Activated CD4-positive, alpha-beta T cell treated with anti-CD3 and anti-CD28 coated beads for 24 hours (primary cell): ENCODE results near the gene SNRPD3.
"Not testable (repeated sequence)": the region's sequence is repeated elsewhere in the genome, so short reads cannot be mapped to it uniquely, and the experiment has no call there.

Source experiments
- DNase-seq, 2 donors: peaks; one replicate each; pipeline ENCODE4 v3.0.0-alpha.2; 2020; ENCODE audit warnings: low read depth in 2 of 2

SNRPD3 gene

DNA sequence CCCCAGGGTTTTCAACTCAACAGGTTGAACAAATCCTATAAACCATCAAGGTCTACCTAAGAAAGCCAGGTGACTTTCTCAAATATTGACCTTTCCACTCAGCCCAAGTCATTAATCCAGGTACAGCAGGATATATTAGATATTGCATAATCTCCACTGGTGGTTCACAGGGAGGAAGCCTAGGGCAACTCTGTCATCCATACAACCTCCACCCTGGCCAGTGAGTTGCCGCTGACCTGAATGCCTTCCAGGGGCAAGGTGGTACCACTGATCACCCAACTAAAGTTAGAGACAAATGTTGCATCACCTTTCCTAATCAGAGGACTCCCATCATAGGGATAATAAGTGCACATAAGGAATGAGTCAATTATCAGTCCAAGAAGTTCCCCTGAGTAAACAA, 23.7 kb upstream of the SNRPD3 start:
- no peak for DNase-seq

DNA sequence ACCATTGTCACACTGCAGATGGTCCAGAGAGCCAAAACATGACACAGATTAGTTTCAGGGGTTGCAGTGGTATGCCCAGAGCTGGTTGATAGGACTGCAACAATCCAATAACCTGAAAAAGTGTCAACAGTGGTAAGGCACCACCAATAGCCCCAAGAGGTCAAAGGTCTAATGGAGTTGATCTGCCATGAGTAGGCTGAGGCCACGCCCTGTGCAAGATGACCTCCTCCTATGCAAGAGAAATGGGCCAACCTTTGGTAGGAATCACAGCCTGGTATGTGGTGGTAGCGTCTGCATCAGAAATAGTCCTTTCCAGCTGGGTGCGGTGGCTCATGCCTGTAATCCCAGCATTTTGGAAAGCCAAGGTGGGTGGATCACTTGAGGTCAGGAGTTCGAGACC, 20.5 kb upstream of the SNRPD3 start:
- DNase-seq: no peak

DNA sequence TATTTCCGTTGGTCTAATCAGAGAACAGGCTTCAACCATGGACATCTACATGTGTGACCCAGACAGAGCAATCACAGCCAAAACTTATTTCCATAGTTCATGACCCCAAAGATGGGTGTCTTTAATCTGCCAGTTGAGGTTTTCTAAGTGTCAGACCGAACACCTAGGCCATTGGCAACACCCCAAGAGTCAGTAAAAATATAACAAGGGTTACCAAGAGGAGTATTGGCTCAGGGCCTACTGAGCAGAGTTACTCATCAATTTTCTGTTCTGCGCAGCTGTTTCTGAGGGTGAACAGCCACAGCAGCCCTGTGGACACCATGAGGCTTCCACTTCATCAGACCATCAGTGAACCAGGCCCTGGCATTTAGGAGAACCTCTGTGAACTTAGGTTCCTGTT, 19.7 kb upstream of the SNRPD3 start:
- DNase-seq: no peak

DNA sequence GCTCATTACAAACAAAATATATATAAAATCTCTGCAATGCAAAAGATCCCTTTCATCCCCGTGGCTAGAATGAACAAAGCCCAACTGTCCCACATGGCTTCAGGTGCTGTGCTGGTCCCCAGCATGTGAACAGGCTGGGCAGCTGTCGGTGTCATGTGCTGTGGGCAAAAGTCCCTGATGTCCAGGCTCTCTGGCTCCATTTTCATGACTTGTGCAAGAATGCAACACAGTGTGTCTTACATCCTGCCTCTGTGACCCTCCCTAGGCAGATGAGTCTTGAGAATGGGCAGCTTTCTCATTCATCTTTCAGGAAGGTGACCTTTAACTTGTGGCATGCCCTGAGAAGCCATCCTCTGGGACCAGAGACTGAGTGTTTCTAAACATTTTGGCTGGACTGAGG, 15.3 kb upstream of the SNRPD3 start:
- DNase-seq: no peak

DNA sequence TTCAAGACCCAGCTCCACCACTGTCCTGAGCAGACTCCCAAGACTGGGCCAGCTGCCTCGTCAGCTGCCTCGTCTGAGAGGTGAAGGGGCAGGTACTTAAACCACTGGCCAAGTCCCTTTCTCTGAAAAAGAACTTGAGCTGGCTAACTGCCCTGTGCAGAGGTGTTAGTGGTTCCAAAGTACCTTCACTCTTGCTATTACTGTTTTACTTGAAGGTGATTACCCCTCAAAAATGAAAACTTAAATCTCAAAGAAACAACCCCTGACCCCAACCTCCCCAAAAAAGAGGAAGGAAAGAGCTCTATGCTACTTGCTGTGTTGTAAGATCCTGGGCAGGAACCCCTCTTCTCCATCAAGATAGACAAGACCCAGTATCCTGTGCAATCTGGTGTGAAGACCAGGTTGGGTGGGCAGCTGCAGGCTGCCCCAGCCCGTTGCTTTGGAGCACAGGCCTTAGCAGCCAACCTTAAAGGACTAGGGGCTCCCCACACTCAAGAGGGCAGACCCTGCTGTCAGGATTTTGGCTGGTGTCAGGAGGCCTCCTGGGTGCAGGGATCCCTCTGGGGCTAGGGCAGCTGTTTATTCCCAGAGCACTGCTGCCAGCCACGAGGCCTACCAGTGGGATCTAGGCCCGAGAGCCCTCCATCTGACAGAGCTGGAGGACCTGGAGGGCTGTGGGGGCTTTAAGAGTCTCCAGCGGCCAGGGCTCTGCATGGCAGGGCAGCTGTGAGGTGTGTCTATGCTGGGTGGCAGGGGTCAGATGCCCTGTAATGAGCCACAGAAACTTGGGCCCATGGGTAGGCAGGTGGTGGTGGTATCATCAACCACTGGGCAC, 13.9 kb upstream of the SNRPD3 start:
- no peak for DNase-seq

DNA sequence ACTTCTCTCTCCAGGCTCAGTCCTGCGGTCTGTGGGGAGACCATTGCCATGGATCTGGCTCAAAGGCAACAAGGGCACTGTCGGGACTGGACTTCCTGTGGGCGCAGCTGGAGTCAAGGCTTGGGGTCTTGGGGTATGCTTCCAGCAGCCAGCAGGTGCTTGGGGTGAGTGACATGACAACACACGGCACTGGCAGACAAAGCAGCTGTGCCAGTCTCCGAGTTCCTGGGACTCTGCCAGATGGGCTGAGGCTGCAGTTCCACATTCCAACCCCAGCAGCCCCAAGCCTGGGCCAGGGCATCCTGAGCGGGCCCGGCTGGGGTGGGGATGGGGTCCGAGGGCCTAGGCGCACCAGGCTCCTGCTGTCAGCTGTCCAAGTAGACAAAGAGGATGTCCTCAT, 13.2 kb upstream of the SNRPD3 start:
- no peak for DNase-seq

DNA sequence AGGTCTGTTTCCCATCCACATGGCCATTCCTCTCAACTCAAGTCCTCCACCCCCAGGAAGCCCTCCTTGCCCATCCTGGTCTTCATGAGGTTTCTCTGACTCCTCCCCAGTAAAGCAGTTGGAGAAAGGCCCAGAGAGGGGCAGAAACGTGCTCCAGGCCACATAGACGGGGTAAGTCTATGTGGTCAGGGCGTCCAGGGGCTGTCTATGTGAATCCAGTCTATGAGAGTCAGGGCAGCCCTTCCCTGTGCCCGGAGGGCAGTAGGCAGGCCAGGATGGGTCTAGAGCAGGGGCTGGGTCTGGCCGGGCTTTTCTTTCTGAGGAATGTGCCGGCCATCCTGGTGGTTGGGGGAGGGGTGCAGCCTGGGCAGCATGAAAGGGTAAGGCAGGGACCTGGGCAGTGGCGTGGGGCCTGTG, 12.6 kb upstream of the SNRPD3 start:
- no peak for DNase-seq

DNA sequence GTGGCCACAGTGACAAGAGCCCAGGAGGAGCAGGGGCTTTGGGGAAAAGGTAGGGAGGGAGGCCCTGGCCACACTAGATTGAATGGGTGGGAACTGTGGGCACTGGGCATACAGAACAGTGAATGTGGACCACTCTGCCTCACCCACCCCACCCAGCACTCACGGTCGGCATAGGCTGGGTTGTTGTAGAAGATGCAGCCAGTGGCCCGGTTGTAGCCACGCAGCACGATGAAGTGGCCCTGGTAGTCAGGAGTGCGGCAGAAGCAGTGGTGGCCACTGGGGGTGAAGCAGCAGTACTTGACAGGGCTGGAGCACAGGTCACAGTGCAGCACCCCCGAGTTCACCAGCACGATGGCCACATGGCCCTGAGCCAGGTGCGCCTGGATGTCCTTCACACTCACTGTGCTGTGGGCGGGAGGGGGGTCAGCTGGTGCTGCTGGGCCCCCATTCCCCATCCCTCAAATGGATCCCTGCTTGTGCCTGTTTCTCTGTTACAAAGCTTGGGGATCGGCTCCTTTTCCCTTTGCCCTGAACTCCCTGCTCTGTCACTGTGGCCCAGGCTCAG, 12.0 kb upstream of the SNRPD3 start:
- no peak for DNase-seq

DNA sequence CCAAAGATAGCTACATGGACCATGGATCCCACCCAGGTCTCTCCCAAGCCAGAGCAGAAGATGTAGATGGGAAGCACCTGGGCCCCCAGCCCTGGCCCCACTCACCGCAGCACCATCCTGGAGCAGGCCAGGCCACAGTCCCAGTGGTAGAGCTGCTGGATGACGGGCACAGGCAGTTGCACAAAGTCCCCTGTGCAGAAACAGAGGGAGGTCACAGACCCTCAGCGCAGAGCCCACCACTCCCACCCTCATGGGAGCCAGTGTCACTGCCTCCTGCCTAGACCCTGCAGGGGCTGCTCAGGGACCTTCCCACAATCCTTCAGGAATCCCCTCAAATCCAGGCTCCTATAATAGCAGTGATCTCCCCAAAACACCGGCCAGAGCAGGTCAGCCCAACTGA, 7.0 kb upstream of the SNRPD3 start:
- DNase-seq: no peak

DNA sequence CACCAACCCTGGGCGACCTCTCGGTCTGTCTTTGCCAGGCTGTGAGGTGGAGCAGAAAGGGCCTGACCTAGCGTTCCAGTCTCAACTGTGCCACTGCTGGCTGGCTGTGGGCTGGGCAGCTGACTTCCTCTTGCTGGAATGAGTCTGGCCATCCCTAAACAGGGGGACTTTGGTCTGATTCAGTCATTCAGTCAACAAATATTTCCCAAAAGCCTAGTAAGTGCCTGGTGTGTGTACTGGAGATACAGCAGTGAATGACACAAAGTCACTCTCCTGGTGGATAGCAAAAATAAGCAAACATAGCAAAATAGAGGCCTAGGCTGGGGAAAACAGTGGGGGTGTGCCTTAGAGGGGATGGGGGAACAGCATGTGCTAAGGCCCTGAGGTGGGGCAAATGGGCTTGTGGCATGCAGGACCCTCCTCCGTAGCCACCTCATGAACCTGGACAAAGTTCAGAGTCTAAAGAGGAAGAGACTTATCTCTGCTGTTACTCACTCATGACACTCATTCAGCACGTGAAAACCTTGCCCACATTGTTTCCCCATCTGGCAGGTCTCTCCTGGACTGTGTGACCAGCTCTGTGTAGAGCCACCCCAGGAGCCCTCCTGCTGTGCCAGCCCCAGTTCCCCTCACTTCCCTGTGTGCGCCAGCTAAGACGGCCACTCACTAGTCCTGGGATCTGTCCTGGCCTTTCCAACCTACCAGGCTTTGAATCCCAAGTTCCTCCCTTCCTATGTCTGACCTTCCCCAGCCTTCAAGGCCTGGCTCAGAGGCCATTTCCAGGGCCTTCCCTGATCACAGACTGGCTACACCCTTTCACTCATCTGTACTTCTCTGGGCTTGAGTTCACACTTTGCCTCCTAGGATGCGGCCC, 5.5 kb upstream of the SNRPD3 start:
- no peak for DNase-seq

DNA sequence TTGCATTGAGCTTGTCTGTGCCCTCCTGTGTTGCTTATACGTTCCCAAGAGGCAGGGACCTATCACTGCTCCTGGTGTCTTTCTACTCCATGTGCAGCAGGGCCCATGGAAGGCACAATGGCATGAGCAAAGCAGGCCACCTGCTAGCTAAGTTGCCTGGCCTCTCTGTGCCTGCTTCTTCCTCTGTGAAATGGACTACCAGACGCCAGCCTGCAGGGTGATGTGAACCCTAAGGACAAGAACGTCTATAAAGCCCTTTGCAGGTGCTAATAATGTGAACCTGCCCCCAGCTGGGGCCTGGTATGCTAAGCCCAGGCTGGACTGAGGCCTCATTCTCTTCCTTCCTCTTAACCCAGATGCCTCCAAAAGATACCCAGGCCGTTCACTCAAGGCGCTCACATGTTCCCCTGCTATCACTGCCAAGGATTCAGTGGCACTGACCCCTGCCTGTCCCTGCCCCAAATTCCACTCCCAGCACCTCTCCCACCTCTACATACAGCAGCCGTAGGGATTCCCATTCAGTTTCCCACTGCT, 4.8 kb upstream of the SNRPD3 start:
- DNase-seq: no peak

DNA sequence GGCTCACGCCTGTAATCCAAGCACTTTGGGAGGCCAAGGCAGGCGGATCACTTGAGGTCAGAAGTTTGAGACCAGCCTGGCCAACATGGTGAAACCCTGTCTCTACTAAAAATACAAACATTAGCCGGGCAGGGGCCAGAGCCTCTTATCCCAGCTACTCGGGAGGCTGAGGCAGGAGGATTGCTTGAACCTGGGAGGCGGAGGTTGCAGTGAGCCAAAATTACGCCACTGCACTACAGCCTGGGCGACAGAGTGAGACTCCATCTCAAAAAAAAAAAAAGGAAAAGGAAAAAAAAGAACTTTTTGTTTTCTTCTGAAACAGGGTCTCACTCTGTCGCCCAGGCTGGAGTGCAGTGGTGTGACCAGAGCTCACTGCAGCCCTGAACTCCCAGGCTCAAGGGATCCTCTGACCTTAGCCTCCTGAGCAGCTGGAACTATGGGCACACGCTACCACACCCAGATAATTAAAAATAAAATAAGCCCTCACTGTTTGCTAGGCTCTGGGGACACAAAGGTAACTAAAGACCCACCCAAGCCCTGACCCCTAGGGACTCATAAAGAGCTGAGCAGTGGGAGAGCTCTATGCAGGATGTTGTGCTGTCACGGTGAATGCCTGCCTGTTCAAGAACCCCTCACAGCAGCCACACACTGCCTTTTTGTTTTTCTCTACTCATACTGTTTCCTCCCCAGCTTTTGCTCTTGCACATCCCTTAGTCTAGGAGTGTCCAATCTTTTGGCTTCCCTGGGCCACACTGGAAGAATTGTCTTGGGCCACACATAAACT, 3.1 kb upstream of the SNRPD3 start:
- DNase-seq: not testable (repeated sequence)

DNA sequence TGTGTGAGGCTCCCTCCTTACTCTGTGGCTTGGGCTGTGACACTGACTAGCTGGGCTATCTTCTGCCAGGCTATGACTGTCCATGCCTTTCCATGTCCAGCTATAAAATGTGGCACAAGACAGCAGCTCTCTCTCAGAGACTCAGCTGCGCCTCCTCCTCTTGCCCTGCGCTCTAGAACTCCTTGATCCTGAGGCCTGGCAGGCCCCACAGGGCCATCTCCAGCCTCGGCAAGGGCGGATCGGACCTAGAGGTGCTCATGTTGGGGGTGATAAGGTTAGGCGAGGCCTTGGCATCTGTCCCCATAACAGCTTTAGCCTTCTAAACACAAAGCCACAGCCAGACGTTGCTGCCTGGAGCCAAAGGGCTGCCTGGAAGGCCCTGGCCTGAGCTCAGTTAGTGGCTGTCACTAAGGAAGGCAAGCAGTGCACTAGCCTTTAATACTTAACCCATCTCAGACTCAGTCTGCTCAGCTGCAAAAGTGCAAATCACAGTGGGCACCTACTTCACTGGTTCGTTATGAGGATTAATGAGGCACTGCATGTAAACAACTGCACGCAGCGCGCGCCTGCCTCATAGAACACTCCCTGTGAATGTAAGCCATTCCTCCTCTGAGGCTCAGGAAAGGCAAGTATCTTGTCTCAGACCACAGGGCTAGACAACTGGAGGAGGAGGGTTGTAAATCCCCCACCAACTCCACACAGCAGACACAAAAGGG, 2.0 kb upstream of the SNRPD3 start:
- no peak for DNase-seq

DNA sequence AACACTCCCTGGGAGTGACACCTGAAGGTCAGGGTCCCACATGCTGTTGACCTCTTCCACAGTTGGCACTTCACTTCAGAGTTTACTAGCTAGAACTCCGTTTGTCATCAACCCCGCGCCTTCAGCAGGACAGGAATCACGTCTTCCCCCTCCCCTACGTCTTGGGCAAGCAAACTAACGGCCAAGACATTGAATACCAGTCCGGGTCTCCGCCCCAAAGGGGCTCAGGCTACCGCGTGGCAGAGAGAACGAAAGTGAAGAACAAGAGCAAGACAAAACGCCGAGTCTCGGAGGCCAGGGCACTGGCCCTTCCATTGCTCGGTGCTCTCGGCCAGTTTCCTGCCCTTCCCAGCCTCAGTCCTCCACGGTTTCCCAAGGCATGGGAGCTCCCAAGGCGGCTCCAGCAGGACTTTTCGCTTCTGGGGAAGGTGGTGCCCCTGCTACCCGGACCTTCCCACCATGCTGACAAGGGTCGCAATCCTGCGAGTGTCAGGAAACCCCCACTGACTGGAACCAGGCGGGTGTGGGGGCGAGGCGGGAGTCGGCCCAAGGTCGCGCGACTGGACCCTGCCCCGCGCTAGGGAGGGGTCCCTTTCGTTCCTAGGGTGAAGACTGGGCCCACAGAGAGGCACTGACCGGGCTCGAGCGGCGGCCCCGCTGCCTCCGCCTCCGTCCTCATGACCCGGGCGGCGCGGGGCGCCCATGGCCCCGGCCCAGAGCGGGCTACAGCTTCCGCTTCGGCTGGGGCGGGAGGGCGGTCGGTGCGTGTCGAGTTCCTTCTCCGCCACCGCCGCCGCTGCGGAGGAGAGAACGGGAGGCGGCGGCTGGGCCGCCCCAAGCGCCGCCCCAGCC, 1.3 kb upstream of the SNRPD3 start, which contains the start of gene GUCD1:
Gene GUCD1, minus strand, starts transcription at position 826 of the 852 bp plus-strand sequence. Its CDS starts 147 bp downstream, at position 679.
- DNase-seq: peak in 1 of 2 donors; percentile 12

DNA sequence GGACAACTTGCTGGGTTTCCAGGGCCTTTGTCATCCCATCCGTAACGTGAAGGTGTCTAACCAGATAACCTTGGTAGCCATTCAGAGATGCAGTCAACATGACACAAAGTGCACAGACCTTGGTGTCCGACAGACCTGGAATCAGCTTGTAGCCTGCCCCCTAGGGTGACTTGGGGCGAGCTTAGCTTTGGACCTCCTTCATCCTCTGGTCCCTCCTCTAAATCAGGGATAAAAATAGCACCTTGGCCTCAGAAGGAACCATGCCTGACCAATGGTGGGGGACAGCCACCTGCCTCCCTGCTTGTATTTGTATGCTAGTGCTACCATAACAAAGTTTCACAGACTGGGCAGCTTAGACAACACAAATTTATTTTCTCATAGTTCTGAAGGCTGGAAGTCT, 3.7 kb downstream of the SNRPD3 start:
- no peak for DNase-seq

DNA sequence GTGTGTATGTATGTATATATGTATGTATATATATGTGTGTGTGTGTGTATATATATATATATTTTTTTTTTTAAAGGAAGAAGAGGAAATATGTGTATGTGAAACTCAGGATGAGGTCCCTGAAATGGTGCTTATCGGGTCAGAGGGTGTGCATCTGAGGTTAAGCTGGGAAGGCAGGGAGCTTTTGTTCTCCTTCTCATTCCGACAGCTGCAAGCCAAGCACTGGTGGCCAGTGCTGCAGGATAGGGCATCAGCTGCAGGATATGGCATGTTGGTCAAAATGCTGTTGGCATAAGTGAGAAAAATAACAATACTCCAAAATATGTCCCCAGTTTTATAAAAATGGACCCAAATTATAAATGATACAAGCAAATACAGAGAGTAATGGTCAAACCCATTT, 7.4 kb downstream of the SNRPD3 start:
- DNase-seq: no peak

DNA sequence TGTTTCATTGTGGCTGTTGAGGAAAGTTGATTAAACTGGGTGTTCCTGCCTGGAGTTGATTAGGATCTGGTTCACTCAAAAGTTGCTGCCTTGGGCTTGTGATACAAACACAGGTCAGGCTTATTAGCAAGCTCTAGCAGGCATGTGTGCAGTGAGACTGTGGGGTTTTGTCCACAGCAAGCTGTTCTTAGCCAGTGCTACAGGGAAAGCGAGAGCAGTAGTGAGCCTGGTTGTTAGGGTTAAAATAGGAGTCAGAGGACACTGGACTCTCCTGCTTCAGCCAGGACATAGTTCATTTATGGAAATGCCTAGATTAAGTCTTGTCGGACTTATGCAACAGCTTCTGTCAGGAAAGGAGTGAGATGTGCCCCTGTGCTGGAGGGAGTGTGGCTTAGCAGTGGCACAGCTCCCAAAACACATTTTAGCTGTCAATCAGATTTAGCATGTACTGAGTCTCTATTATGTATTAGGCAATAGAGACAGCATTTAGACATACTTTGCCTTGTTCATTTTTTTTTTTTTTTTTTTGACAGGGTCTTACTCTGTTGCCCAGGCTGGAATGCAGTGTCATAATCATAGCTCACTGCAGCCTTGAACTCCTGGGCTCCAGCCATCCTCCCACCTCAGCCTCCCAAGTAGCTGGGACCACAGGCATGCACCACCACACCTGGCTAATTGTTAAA, 8.7 kb downstream of the SNRPD3 start:
- no peak for DNase-seq

DNA sequence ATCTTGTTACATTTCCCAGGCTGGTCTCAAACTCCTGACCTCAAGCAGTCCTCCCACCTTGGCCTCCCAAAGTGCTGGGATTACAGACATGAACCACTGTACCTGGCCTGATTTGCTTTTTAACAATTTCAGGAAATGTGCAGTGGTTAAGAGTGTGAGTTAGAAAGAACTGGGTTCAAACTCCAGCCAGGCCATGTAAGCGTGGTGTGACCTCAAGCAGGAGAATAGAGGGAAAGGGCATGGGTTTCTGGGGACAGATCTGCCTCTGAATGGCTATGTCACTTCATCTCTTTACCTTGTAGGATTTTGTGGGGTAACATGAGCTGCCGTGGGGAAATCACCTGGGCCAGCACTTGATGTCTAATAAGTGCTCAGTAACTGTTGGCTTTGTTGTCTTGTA, 9.3 kb downstream of the SNRPD3 start:
- DNase-seq: no peak

DNA sequence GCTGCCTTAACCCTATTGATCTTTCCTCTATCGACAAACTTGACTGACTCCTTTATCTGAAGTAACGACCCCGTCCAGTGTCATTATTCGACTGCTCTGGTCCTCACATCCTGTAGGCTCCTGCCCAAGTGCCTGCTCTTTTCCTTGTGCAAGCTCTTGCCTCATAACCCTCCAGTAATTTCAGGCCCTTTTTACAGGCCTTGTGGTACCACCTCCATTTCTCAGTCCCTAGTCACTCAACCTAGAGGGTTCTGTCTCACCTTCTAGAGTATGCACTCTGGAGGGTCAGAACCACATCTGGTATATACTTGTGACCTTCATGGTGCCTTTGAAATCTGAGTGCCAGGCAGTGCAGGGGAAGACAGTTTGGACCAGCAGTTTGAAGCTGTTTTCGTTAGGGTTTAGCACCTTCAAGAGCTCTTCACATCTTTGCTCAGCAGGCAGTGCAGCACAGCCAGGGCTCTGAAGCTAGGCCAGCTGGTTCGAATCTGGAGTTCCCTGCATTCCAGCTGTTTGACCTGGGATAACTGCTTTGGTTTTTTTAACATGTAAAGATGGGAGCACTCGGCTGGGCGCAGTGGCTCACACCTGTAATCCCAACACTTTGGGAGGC, 11.2 kb downstream of the SNRPD3 start:
- DNase-seq: no peak
